WI38 (cell line): ENCODE data around the gene DNMT3B.

Experiments used
- H3K4me3 ChIP-seq: 2 replicates; pipeline ENCODE4 v1.5.1; 2011; ENCODE audit warnings: low read depth, mild to moderate bottlenecking, control low read depth, low read length
- TF ChIP-seq, protein P1 (sequence below): IDR thresholded peaks from 2 replicates; pipeline ENCODE4 v1.5.1; 2012; ENCODE audit warnings: low read depth, mild to moderate bottlenecking, control low read depth, low read length

Gene DNMT3B

GRCh38 chr20:32742322-32743236 lies 19.6 kb upstream of the DNMT3B start:
- TF ChIP-seq, protein P1, sequence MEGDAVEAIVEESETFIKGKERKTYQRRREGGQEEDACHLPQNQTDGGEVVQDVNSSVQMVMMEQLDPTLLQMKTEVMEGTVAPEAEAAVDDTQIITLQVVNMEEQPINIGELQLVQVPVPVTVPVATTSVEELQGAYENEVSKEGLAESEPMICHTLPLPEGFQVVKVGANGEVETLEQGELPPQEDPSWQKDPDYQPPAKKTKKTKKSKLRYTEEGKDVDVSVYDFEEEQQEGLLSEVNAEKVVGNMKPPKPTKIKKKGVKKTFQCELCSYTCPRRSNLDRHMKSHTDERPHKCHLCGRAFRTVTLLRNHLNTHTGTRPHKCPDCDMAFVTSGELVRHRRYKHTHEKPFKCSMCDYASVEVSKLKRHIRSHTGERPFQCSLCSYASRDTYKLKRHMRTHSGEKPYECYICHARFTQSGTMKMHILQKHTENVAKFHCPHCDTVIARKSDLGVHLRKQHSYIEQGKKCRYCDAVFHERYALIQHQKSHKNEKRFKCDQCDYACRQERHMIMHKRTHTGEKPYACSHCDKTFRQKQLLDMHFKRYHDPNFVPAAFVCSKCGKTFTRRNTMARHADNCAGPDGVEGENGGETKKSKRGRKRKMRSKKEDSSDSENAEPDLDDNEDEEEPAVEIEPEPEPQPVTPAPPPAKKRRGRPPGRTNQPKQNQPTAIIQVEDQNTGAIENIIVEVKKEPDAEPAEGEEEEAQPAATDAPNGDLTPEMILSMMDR, result no peak

DNA sequence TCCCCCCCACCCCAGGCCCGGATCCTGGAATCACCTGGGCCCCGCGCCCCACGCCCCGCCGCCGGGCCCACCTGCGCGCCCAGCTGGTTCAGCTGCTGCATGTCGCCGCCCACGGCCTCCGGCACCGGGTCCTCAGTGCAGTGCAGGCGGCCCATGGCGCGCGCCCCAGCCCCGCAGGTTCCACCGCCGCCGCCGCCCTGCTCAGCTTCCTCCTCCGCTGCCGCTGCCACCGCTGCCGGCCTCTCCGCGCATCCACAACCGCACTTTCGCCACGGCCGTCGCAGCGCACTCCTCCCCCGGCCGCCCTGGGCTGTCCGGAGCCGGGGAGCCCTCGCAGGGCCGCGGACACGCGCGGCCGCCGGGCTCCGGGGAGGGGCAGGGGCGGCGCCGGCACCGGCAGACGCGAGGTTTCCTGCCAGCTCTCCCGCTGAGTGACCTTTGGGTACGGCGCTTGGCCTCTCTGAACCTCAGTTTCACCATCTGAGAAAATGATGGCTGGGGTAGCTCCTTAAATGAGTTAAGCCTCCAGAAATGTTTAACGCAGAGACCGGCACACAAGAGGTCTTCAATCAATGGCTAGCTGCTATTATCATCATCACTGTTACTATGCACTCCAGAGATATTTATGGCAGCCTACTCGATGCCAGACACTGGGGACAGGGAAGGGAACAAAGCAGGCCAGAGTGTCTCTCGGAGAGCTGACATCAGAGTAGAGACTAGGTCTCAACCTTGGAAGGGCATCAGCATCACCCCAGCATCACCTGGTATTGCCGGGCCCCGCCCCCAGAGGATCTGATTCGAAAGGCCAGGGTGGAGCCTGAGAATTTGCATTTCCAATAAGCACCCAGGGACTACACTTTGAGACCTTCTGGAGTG lies 18.7 kb upstream of the DNMT3B start, which contains the start of gene COMMD7:
COMMD7 (minus strand) TSS at position 231 of the 876 bp plus-strand sequence; CDS start at position 155, 76 bp downstream.
- peak within 1 kb of the TSS; percentile 73 for H3K4me3 ChIP-seq
- TF ChIP-seq, protein P1, result no peak

More at GRCh38 chr20:32742322-32743236, 19.6 kb upstream of the DNMT3B start:
- peak overlapping the region; percentile 73 for H3K4me3 ChIP-seq

- TF ChIP-seq, protein P1, result no peak
- no peak overlapping the region for H3K4me3 ChIP-seq
Measured at GRCh38 chr20:32749914-32750637, 12.1 kb upstream of the DNMT3B start.

- TF ChIP-seq, protein P1, result no peak
- H3K4me3 ChIP-seq, result no peak overlapping the region
Measured at GRCh38 chr20:32751293-32751692, 10.9 kb upstream of the DNMT3B start.

- no peak overlapping the region for H3K4me3 ChIP-seq
- TF ChIP-seq, protein P1, result no peak
Measured at GRCh38 chr20:32751702-32752457, 10.3 kb upstream of the DNMT3B start.
